ENCODE measurements around the gene CIDEC. TPM values are rescaled to one million over a fixed set of nuclear protein-coding genes. Genes with fewer than 3 reads are reported as not detected.

CIDEC gene
- total RNA-seq, 1 experiment from 2014 or later, result 1.9 TPM

DNA sequence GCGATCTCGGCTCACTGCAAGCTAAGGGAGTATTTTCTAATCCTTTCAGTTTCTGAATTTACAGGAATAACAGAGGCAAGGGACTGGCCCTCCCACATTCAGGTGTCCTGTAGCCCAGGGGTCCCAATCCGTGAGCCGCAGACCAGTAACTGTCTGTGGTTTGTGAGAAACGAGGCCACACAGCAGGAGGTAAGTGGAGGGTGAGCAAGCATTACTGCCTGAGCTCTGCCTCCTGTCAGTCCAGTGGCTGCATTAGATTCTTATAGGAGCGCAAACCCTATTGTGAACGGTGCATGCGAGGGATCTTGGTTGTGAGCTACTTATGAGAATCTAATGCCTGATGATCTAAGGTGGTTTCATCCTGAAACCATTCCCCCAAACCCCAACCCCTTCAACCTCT is 31.8 kb upstream of the CIDEC start:
- no peaks in the 10 kb centered on the region for H3K9me3 ChIP-seq
- Mint-ChIP-seq H3K4me3 (ENCODE audit: unreplicated experiment) (no peak overlapping the region), H3K9me3 (ENCODE audit: unreplicated experiment) (no peaks in the 10 kb centered on the region), H3K4me1 (ENCODE audit: low read depth, unreplicated experiment) (no peaks in the 10 kb centered on the region), H3K36me3 (ENCODE audit: insufficient read depth, unreplicated experiment) (peaks cover 59% of the 10 kb centered on the region), H3K27me3 (ENCODE audit: insufficient read depth, unreplicated experiment) (no peaks in the 10 kb centered on the region), H3K27ac (ENCODE audit: unreplicated experiment) (no peak overlapping the region)
- H3K27me3 ChIP-seq (replicated peaks; ENCODE audit: control insufficient read depth, insufficient read depth, low read length), result no peaks in the 10 kb centered on the region
- H3K4me3 ChIP-seq (ENCODE audit: low read depth, low read length), result no peak overlapping the region
- peaks cover 9% of the 10 kb centered on the region for H3K36me3 ChIP-seq (ENCODE audit: control insufficient read depth, insufficient read depth, low read length)
- DNase-seq, result no peak
- TF ChIP-seq, protein P1, sequence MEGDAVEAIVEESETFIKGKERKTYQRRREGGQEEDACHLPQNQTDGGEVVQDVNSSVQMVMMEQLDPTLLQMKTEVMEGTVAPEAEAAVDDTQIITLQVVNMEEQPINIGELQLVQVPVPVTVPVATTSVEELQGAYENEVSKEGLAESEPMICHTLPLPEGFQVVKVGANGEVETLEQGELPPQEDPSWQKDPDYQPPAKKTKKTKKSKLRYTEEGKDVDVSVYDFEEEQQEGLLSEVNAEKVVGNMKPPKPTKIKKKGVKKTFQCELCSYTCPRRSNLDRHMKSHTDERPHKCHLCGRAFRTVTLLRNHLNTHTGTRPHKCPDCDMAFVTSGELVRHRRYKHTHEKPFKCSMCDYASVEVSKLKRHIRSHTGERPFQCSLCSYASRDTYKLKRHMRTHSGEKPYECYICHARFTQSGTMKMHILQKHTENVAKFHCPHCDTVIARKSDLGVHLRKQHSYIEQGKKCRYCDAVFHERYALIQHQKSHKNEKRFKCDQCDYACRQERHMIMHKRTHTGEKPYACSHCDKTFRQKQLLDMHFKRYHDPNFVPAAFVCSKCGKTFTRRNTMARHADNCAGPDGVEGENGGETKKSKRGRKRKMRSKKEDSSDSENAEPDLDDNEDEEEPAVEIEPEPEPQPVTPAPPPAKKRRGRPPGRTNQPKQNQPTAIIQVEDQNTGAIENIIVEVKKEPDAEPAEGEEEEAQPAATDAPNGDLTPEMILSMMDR (IDR thresholded peaks at IDR 0.05; ENCODE audit: insufficient read depth in 1 of 2, low read depth in 1 of 2, low read length in 1 of 2, severe bottlenecking in 1 of 2, unreplicated experiment in 1 of 2), result no peak
- BruUV-seq (replicated peaks), result no TSS peak
- ChIA-PET CTCF (no interaction called here), POLR2A (interaction anchor here (0.6 kb wide), 1 partner anchor 30 kb away, joined by 12 read pairs; no protein-coding TSS in a partner anchor)
- H3K4me1 ChIP-seq, result peaks cover 17% of the 10 kb centered on the region
- intact Hi-C loops (cut with micrococcal nuclease; ENCODE audit: unreplicated experiment), result no loop called here

DNA sequence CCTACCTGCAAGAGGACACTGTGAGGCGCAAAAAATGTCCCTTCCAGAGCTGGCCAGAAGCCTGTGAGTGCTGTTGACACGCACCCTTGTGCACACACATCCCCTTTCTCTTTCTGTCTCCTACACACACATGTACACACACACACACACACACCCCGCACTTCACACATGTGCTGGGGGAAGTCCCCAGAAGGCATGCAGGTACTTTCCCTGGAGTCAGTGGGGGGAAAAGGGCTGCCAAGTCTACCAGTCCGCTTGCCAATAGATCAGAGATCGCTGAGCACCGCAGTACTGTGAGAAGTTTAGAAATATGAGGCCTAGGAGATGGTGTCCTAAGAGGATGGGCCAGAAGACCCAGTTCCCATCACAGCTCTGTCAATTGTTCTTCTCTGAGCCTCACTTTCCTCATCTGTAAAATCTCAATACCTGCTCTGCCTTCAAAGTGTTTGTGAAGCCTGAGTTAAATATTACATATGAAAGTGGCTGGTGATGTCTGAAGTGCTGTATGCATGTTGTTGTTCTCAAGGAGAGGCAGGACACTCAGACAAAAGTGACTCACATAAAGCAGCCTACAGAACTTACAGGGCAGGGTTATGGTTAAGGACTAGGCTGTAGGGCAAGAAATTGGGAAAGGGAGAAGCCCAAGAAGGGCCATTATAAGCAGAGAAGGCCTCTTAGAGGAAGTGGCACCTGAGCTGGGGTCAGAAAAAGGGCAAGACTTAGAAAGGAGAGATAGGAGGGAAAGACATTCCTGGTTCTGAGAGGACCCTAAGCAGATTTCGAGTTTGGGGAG is 29.4 kb upstream of the CIDEC start:
- intact Hi-C loops (cut with micrococcal nuclease; ENCODE audit: unreplicated experiment), result no loop called here
- H3K36me3 ChIP-seq (ENCODE audit: control insufficient read depth, insufficient read depth, low read length), result peaks cover 9% of the 10 kb centered on the region

DNA sequence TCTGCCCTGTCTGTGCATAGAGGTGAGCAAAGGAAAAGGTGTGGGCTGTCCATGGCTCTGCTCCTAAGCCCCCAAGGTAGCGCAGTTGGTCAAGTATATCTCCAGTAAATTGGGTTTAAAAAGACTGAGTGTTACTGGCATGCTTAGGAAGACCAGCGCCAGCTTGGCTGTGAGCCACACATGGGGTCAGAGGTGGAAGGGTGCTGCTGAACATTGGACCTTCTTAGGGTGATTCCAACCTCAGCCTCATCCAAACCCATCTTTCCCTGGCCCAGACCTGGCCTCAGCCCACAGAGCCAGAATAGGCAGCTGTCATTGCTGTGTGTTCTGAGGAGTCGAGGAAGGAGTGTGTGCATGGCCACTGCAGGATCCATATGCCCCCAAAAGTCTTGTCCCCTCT is 28.2 kb upstream of the CIDEC start:
- Histone ChIP-seq H3K4me3 (ENCODE audit: low read depth, low read length) (no peak overlapping the region), H3K27me3 (replicated peaks; ENCODE audit: control insufficient read depth, insufficient read depth, low read length) (no peaks in the 10 kb centered on the region), H3K36me3 (ENCODE audit: control insufficient read depth, insufficient read depth, low read length) (peaks cover 6% of the 10 kb centered on the region), H3K4me1 (peaks cover 6% of the 10 kb centered on the region; the same call in 1 of the 2 replicates), H3K9me3 (no peaks in the 10 kb centered on the region)
- Mint-ChIP-seq H3K36me3 (ENCODE audit: insufficient read depth, unreplicated experiment) (peaks cover 65% of the 10 kb centered on the region), H3K27ac (ENCODE audit: unreplicated experiment) (no peak overlapping the region), H3K9me3 (ENCODE audit: unreplicated experiment) (no peaks in the 10 kb centered on the region), H3K4me3 (ENCODE audit: unreplicated experiment) (no peak overlapping the region), H3K4me1 (ENCODE audit: low read depth, unreplicated experiment) (no peaks in the 10 kb centered on the region), H3K27me3 (ENCODE audit: insufficient read depth, unreplicated experiment) (no peaks in the 10 kb centered on the region)
- DNase-seq, result no peak
- BruUV-seq (replicated peaks), result no TSS peak
- ChIA-PET CTCF (no interaction called here), POLR2A (no interaction called here)
- TF ChIP-seq, protein P1 (IDR thresholded peaks at IDR 0.05; ENCODE audit: insufficient read depth in 1 of 2, low read depth in 1 of 2, low read length in 1 of 2, severe bottlenecking in 1 of 2, unreplicated experiment in 1 of 2), result no peak
- intact Hi-C loops (cut with micrococcal nuclease; ENCODE audit: unreplicated experiment), result no loop called here

More for the DNA sequence above, 29.4 kb upstream of the CIDEC start:
- TF ChIP-seq, protein P1 (IDR thresholded peaks at IDR 0.05; ENCODE audit: insufficient read depth in 1 of 2, low read depth in 1 of 2, low read length in 1 of 2, severe bottlenecking in 1 of 2, unreplicated experiment in 1 of 2), result no peak
- Histone ChIP-seq H3K4me1 (peaks cover 9% of the 10 kb centered on the region; the same call in 1 of the 2 replicates), H3K9me3 (no peaks in the 10 kb centered on the region), H3K27me3 (replicated peaks; ENCODE audit: control insufficient read depth, insufficient read depth, low read length) (no peaks in the 10 kb centered on the region), H3K4me3 (ENCODE audit: low read depth, low read length) (no peak overlapping the region)
- Mint-ChIP-seq H3K9me3 (ENCODE audit: unreplicated experiment) (no peaks in the 10 kb centered on the region), H3K4me3 (ENCODE audit: unreplicated experiment) (no peak overlapping the region), H3K4me1 (ENCODE audit: low read depth, unreplicated experiment) (no peaks in the 10 kb centered on the region), H3K36me3 (ENCODE audit: insufficient read depth, unreplicated experiment) (peaks cover 65% of the 10 kb centered on the region), H3K27ac (ENCODE audit: unreplicated experiment) (no peak overlapping the region), H3K27me3 (ENCODE audit: insufficient read depth, unreplicated experiment) (no peaks in the 10 kb centered on the region)
- DNase-seq, result no peak
- ChIA-PET CTCF (no interaction called here), POLR2A (no interaction called here)
- BruUV-seq (replicated peaks), result no TSS peak
